HepG2 (cell line): ENCODE results near the gene PACS1. TPM values are rescaled to one million over a fixed set of nuclear protein-coding genes. Genes with fewer than 3 reads are reported as not detected.

ENCODE experiments used
- ATF7 ChIP-seq, 2 experiments: fragments of 450-650 bp in 1 of 2; sonication (generic) in 1 of 2; formaldehyde crosslinking in 1 of 2; IDR thresholded peaks; 2 replicates each; pipeline versions ENCODE4 v1.4.0 to v1.6.1; 2016 to 2020; ENCODE audit warnings: antibody characterized with exemption in 1 of 2, mild to moderate bottlenecking in 1 of 2, missing genetic modification reagents in 1 of 2
- BCL6 ChIP-seq: IDR thresholded peaks from 2 replicates; pipeline ENCODE4 v1.6.1; 2016; ENCODE audit warnings: missing genetic modification reagents, missing compliant biosample characterization
- IKZF4 ChIP-seq: sonication (generic); formaldehyde crosslinking; IDR thresholded peaks from 2 replicates; pipeline ENCODE4 v1.5.1; 2020; ENCODE audit warnings: borderline replicate concordance, mild to moderate bottlenecking, low read depth, missing genetic modification reagents; ENCODE audit errors: not compliant biosample characterization
- NBN ChIP-seq: fragments of 450-650 bp; conservative IDR thresholded peaks from 2 replicates; pipeline ENCODE4 v1.6.1; 2017
- TFAP4 ChIP-seq: sonication (generic); IDR thresholded peaks from 2 replicates; pipeline ENCODE4 v1.6.1; 2016; ENCODE audit warnings: low read depth, borderline replicate concordance
- ZBTB8A ChIP-seq: sonication (generic); formaldehyde crosslinking; IDR thresholded peaks from 2 replicates; pipeline ENCODE4 v1.4.0; 2020; ENCODE audit warnings: mild to moderate bottlenecking, low read depth, missing genetic modification reagents, borderline replicate concordance
- ZFP41 ChIP-seq: sonication (generic); formaldehyde crosslinking; IDR thresholded peaks from 2 replicates; pipeline ENCODE4 v1.4.0; 2020; ENCODE audit warnings: mild to moderate bottlenecking, missing genetic modification reagents, borderline replicate concordance
- ZNF318 ChIP-seq: sonication (generic); formaldehyde crosslinking; IDR thresholded peaks from 2 replicates; pipeline ENCODE4 v1.4.0; 2020; ENCODE audit warnings: mild to moderate bottlenecking, missing genetic modification reagents
- ZNF331 ChIP-seq: sonication (generic); formaldehyde crosslinking; IDR thresholded peaks from 2 replicates; pipeline ENCODE4 v1.4.0; 2020; ENCODE audit warnings: missing genetic modification reagents
- ZNF556 ChIP-seq: sonication (generic); formaldehyde crosslinking; IDR thresholded peaks from 2 replicates; pipeline ENCODE4 v1.4.0; 2020; ENCODE audit warnings: mild to moderate bottlenecking, missing genetic modification reagents, borderline replicate concordance
- ZNF598 ChIP-seq: sonication (generic); formaldehyde crosslinking; IDR thresholded peaks from 2 replicates; pipeline ENCODE4 v1.5.1; 2020; ENCODE audit warnings: mild to moderate bottlenecking, missing genetic modification reagents, borderline replicate concordance
- ZNF839 ChIP-seq: sonication (generic); formaldehyde crosslinking; IDR thresholded peaks from 2 replicates; pipeline ENCODE4 v1.4.0; 2020; ENCODE audit warnings: missing genetic modification reagents, mild to moderate bottlenecking, borderline replicate concordance
- ZZZ3 ChIP-seq: sonication (generic); formaldehyde crosslinking; IDR thresholded peaks from 2 replicates; pipeline ENCODE4 v1.4.0; 2020; ENCODE audit warnings: missing genetic modification reagents, mild to moderate bottlenecking, borderline replicate concordance
- polyA plus RNA-seq, 8 experiments: library from polyadenylated mRNA; depleted of rRNA in 3 of 8; stranded (reverse) in 7 of 8; unstranded in 1 of 8; fragments of >200 nt; fragmentation: Illumina TruSeq in 4 of 8; extraction: Trizol in 4 of 8; gene quantifications; 2 replicates each; pipeline versions ENCODE4 v1.2.1 to v1.2.3, GENCODE V29; 2011 to 2016; ENCODE audit warnings: low read depth in 4 of 8, missing spikeins in 1 of 8, mixed read lengths in 1 of 8; ENCODE audit not compliant: insufficient read depth in 1 of 8
- total RNA-seq, 5 experiments: library from RNA; depleted of rRNA; stranded (reverse); fragments of >200 nt; fragmentation: Illumina TruSeq; extraction: Trizol; gene quantifications; 2 replicates each; pipeline ENCODE4 v1.2.3, GENCODE V29; 2016; ENCODE audit warnings: low read depth in 1 of 5
- TF ChIP-seq, protein P1 (sequence below): sonication (generic); formaldehyde crosslinking; IDR thresholded peaks from 2 replicates; pipeline ENCODE4 v1.4.0; 2020; ENCODE audit warnings: missing genetic modification reagents
- TF ChIP-seq, protein P2 (sequence below): IDR thresholded peaks from 2 replicates; pipeline ENCODE4 v1.6.1; 2012; ENCODE audit warnings: low read depth, low read length, improper control_type of control experiment

PACS1 gene
- total and polyA plus RNA-seq, 2 of the 13 experiments (the other 11 are each of a cell fraction or from before 2014, with no cell fraction given) = 7.6 to 8.6 TPM

DNA sequence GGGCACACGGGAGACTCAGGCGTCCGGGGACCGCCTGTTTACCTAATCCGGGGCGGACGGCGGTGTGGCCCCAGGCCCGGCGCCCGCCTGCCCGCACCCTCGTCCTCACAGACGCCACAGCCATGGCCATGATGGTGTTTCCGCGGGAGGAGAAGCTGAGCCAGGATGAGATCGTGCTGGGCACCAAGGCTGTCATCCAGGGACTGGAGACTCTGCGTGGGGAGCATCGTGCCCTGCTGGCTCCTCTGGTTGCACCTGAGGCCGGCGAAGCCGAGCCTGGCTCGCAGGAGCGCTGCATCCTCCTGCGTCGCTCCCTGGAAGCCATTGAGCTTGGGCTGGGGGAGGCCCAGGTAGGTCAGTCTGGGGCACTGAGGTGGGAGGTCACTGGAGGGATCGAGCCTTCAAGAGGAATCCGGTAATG lies 188.4 kb downstream of the PACS1 start (continued):
- TF ChIP-seq, protein P1, sequence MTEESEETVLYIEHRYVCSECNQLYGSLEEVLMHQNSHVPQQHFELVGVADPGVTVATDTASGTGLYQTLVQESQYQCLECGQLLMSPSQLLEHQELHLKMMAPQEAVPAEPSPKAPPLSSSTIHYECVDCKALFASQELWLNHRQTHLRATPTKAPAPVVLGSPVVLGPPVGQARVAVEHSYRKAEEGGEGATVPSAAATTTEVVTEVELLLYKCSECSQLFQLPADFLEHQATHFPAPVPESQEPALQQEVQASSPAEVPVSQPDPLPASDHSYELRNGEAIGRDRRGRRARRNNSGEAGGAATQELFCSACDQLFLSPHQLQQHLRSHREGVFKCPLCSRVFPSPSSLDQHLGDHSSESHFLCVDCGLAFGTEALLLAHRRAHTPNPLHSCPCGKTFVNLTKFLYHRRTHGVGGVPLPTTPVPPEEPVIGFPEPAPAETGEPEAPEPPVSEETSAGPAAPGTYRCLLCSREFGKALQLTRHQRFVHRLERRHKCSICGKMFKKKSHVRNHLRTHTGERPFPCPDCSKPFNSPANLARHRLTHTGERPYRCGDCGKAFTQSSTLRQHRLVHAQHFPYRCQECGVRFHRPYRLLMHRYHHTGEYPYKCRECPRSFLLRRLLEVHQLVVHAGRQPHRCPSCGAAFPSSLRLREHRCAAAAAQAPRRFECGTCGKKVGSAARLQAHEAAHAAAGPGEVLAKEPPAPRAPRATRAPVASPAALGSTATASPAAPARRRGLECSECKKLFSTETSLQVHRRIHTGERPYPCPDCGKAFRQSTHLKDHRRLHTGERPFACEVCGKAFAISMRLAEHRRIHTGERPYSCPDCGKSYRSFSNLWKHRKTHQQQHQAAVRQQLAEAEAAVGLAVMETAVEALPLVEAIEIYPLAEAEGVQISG = no peak; the same call in 1 of the 2 replicates
- TF ChIP-seq ZFP41 (CRISPR knock-in tag) (no peak), ZNF331 (CRISPR knock-in tag) (no peak), ZZZ3 (CRISPR knock-in tag) (peak; percentile 14; the same call in 1 of the 2 replicates), BCL6 (CRISPR knock-in tag) (no peak), NBN (no peak), ZNF318 (CRISPR knock-in tag) (peak; percentile 73; the same call in 1 of the 2 replicates), ATF7 (IDR thresholded peaks at IDR 0.05) (no peak), ATF7 (CRISPR knock-in tag; IDR thresholded peaks at IDR 0.05) (peak; percentile 58; the same call in 1 of the 2 replicates), ZBTB8A (0 out of 2 replicates have a peak, but pooled peaks have one; percentile 64), ZNF839 (CRISPR knock-in tag) (0 out of 2 replicates have a peak, but pooled peaks have one; percentile 44), ZNF556 (CRISPR knock-in tag) (0 out of 2 replicates have a peak, but pooled peaks have one; percentile 33), TFAP4 (0 out of 2 replicates have a peak, but pooled peaks have one; percentile 4), IKZF4 (CRISPR knock-in tag) (peak; percentile 6), ZNF598 (0 out of 2 replicates have a peak, but pooled peaks have one; percentile 19)
- TF ChIP-seq, protein P2, sequence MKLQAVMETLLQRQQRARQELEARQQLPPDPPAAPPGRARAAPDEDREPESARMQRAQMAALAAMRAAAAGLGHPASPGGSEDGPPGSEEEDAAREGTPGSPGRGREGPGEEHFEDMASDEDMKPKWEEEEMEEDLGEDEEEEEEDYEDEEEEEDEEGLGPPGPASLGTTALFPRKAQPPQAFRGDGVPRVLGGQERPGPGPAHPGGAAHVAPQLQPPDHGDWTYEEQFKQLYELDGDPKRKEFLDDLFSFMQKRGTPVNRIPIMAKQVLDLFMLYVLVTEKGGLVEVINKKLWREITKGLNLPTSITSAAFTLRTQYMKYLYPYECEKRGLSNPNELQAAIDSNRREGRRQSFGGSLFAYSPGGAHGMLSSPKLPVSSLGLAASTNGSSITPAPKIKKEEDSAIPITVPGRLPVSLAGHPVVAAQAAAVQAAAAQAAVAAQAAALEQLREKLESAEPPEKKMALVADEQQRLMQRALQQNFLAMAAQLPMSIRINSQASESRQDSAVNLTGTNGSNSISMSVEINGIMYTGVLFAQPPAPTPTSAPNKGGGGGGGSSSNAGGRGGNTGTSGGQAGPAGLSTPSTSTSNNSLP = no peak
